ENCODE results near the gene SPSB4.

SPSB4 gene

DNA sequence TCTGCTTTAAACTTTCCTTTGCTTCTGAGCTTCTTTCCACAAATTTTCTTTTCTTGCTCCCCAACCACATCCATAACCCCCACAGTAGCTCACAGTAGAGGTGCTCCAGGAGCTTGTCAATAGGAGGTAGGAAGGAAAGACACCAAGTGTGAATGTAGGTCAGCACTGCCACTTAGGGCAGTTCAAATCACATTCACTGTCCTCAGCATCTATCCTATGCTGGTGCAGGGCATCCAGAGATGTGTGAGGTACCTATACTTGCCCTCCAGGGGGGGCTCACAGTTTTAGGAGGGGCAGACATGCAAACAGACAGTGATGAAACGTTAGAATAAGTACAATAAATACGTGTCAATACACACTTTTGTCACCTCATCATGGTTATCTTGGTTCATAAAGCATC, 1.5 kb upstream of the SPSB4 start:
- H3K79me2 ChIP-seq (ENCODE audit: control insufficient read depth, insufficient read depth, low read length): peaks cover 7% of the 10 kb centered on the region
- no peak overlapping the region for H3K4me2 ChIP-seq (ENCODE audit: low read length)
- H2BK5ac ChIP-seq (ENCODE audit: low read length): no peak overlapping the region
- no peak overlapping the region for H3K23ac ChIP-seq (ENCODE audit: low read length)
- no peak overlapping the region for H2BK15ac ChIP-seq (replicated peaks; ENCODE audit: low read depth)
- H3K27me3 ChIP-seq (ENCODE audit: insufficient read depth, low read length, poor library complexity): no peaks in the 10 kb centered on the region
- H3K4me1 ChIP-seq (ENCODE audit: control insufficient read depth, low read depth, low read length): no peaks in the 10 kb centered on the region
- no peak overlapping the region for H4K5ac ChIP-seq (ENCODE audit: low read length)
- H3K36me3 ChIP-seq (ENCODE audit: control insufficient read depth, insufficient read depth, low read length): no peaks in the 10 kb centered on the region
- H3K27ac ChIP-seq (ENCODE audit: low read depth, low read length): no peak overlapping the region
- DNase-seq: peak; percentile 69
- no peak overlapping the region for H2AK5ac ChIP-seq (ENCODE audit: low read length)
- no peak overlapping the region for H3K4ac ChIP-seq (ENCODE audit: low read depth, low read length)
- H3K79me1 ChIP-seq (ENCODE audit: low read length): peaks cover 3% of the 10 kb centered on the region
- no peak overlapping the region for H3K4me3 ChIP-seq (ENCODE audit: low read length)
- H2BK120ac ChIP-seq (ENCODE audit: low read depth, low read length): no peak overlapping the region
- no peak overlapping the region for H4K8ac ChIP-seq (ENCODE audit: low read depth, low read length)
- no peak overlapping the region for H3K56ac ChIP-seq (ENCODE audit: low read length)
- H3K18ac ChIP-seq (ENCODE audit: low read length): no peak overlapping the region
- no peak overlapping the region for H3K9ac ChIP-seq (ENCODE audit: low read length)
- no CpG with 5 or more reads among the region's 2 CpGs for WGBS (ENCODE audit: extremely low coverage, insufficient coverage, low lambda C conversion rate)

GRCh38 chr3:141051443-141052200, 475 bp downstream of the SPSB4 start:
- H3K27me3 ChIP-seq (ENCODE audit: insufficient read depth, low read length, poor library complexity): no peaks in the 10 kb centered on the region
- H3K4me1 ChIP-seq (ENCODE audit: control insufficient read depth, low read depth, low read length): no peaks in the 10 kb centered on the region
- H2AK5ac ChIP-seq (ENCODE audit: low read length): no peak overlapping the region
- peak overlapping the region; percentile 6 for H3K4ac ChIP-seq (ENCODE audit: low read depth, low read length)
- no peak overlapping the region for H4K8ac ChIP-seq (ENCODE audit: low read depth, low read length)
- no peak overlapping the region for H2BK120ac ChIP-seq (ENCODE audit: low read depth, low read length)
- peaks cover 3% of the 10 kb centered on the region for H3K79me1 ChIP-seq (ENCODE audit: low read length)
- peak overlapping the region; percentile 70 for H3K4me3 ChIP-seq (ENCODE audit: low read length)
- peaks cover 17% of the 10 kb centered on the region for H3K79me2 ChIP-seq (ENCODE audit: control insufficient read depth, insufficient read depth, low read length)
- H3K56ac ChIP-seq (ENCODE audit: low read length): peak overlapping the region; percentile 87
- peak overlapping the region; percentile 95 for H3K23ac ChIP-seq (ENCODE audit: low read length)
- no peaks in the 10 kb centered on the region for H3K36me3 ChIP-seq (ENCODE audit: control insufficient read depth, insufficient read depth, low read length)
- peak overlapping the region; percentile 76 for H3K27ac ChIP-seq (ENCODE audit: low read depth, low read length)
- peak overlapping the region; percentile 81 for H3K9ac ChIP-seq (ENCODE audit: low read length)
- H3K18ac ChIP-seq (ENCODE audit: low read length): peak overlapping the region; percentile 65
- no peak overlapping the region for H4K5ac ChIP-seq (ENCODE audit: low read length)
- no peak overlapping the region for H2BK5ac ChIP-seq (ENCODE audit: low read length)
- no peak overlapping the region for H2BK15ac ChIP-seq (replicated peaks; ENCODE audit: low read depth)
- H3K4me2 ChIP-seq (ENCODE audit: low read length): peak overlapping the region; percentile 99
- peak; percentile 81 for DNase-seq
- no CpG with 5 or more reads among the region's 77 CpGs for WGBS (ENCODE audit: extremely low coverage, insufficient coverage, low lambda C conversion rate)

GRCh38 chr3:141052201-141053069, 1.3 kb downstream of the SPSB4 start:
- Histone ChIP-seq H3K4me2 (ENCODE audit: low read length) (peak overlapping the region; percentile 99), H3K36me3 (ENCODE audit: control insufficient read depth, insufficient read depth, low read length) (no peaks in the 10 kb centered on the region), H3K79me2 (ENCODE audit: control insufficient read depth, insufficient read depth, low read length) (peaks cover 19% of the 10 kb centered on the region), H3K4ac (ENCODE audit: low read depth, low read length) (no peak overlapping the region), H3K9ac (ENCODE audit: low read length) (peak overlapping the region; percentile 81), H3K18ac (ENCODE audit: low read length) (peak overlapping the region; percentile 65), H3K56ac (ENCODE audit: low read length) (peak overlapping the region; percentile 87), H3K27me3 (ENCODE audit: insufficient read depth, low read length, poor library complexity) (no peaks in the 10 kb centered on the region), H3K4me3 (ENCODE audit: low read length) (peak overlapping the region; percentile 70), H4K8ac (ENCODE audit: low read depth, low read length) (no peak overlapping the region), H2BK5ac (ENCODE audit: low read length) (no peak overlapping the region), H3K4me1 (ENCODE audit: control insufficient read depth, low read depth, low read length) (no peaks in the 10 kb centered on the region), H4K5ac (ENCODE audit: low read length) (no peak overlapping the region), H2BK15ac (replicated peaks; ENCODE audit: low read depth) (no peak overlapping the region), H3K23ac (ENCODE audit: low read length) (peak overlapping the region; percentile 95), H3K79me1 (ENCODE audit: low read length) (peaks cover 5% of the 10 kb centered on the region), H2BK120ac (ENCODE audit: low read depth, low read length) (no peak overlapping the region), H2AK5ac (ENCODE audit: low read length) (no peak overlapping the region), H3K27ac (ENCODE audit: low read depth, low read length) (no peak overlapping the region)
- no CpG with 5 or more reads among the region's 48 CpGs for WGBS (ENCODE audit: extremely low coverage, insufficient coverage, low lambda C conversion rate)
- peak; percentile 80 for DNase-seq

DNA sequence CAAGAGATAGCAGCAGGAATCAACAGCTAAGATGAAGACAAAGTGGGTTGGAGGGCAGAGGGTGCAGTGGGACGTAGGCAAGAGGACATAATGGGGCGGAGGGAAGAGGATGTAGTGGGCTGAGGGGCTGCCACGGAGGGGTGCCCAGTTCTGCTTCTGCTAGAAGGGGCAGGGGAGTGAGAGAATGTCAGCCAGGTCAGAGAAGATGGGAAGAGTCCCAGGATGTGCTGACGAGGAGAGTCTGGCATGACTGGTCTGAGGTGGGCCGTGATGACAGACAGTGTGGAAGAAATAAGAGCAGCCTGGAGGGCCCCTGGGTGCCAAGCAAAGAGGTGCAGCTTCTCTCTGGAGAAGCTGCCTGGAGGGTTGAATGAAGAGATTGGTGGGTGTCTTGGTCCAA, 4.0 kb downstream of the SPSB4 start:
- Histone ChIP-seq H3K4me3 (ENCODE audit: low read length) (no peak overlapping the region), H3K23ac (ENCODE audit: low read length) (no peak overlapping the region), H3K9ac (ENCODE audit: low read length) (no peak overlapping the region), H3K18ac (ENCODE audit: low read length) (no peak overlapping the region), H2BK15ac (replicated peaks; ENCODE audit: low read depth) (no peak overlapping the region), H3K36me3 (ENCODE audit: control insufficient read depth, insufficient read depth, low read length) (no peaks in the 10 kb centered on the region), H3K4me2 (ENCODE audit: low read length) (no peak overlapping the region), H3K27me3 (ENCODE audit: insufficient read depth, low read length, poor library complexity) (no peaks in the 10 kb centered on the region), H3K79me2 (ENCODE audit: control insufficient read depth, insufficient read depth, low read length) (peaks cover 22% of the 10 kb centered on the region), H4K8ac (ENCODE audit: low read depth, low read length) (no peak overlapping the region), H3K4ac (ENCODE audit: low read depth, low read length) (no peak overlapping the region), H3K27ac (ENCODE audit: low read depth, low read length) (no peak overlapping the region), H3K79me1 (ENCODE audit: low read length) (peaks cover 12% of the 10 kb centered on the region), H2BK5ac (ENCODE audit: low read length) (no peak overlapping the region), H3K56ac (ENCODE audit: low read length) (no peak overlapping the region), H4K5ac (ENCODE audit: low read length) (no peak overlapping the region), H2BK120ac (ENCODE audit: low read depth, low read length) (no peak overlapping the region), H3K4me1 (ENCODE audit: control insufficient read depth, low read depth, low read length) (no peaks in the 10 kb centered on the region), H2AK5ac (ENCODE audit: low read length) (no peak overlapping the region)
- DNase-seq: no peak
- no CpG with 5 or more reads among the region's 5 CpGs for WGBS (ENCODE audit: extremely low coverage, insufficient coverage, low lambda C conversion rate)

DNA sequence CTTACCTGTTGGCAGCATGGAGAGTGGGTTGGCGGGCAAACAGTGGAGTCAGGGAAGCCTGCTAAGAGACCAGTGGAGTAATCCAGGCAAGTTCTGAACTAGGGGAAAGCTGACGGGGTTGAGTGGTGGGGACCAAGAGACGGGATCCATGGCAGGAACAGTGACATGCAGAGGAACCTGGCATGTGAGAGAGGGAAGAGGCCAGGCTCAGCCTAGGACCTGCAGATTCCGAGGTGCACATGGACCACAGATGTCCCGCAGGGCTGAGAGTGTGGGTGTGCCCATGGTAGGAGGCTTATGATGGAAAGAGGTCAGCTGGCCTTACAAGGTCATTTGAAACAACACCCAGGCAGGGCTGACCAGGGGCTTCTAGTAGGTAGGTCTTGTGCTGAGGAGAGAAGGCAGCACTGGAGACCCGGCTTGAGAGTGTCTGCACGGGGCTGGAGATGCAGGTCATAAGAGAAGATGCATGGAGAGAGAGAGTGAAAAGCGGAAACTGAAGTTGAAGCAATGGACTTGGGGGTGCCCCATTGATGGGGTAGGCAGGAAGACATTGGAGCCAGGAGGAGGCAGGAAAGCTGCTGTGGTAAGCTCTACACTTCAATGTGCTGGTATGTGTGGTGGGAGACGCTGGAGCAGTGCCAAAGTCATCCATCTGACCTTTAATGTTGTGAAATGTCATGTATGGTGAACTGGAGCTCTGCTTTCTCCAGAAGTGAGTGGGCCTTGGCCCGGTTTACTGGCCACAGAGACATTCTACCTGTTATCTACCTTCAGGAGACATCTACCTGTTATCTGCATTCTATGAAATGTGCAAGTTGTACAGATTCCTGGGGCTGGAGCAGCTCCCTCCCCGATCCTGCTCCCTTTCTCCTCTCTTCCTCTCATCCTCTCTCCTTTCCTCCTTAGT, 4.6 kb downstream of the SPSB4 start:
- Histone ChIP-seq H3K79me2 (ENCODE audit: control insufficient read depth, insufficient read depth, low read length) (peaks cover 22% of the 10 kb centered on the region), H4K5ac (ENCODE audit: low read length) (no peak overlapping the region), H2BK5ac (ENCODE audit: low read length) (no peak overlapping the region), H3K27ac (ENCODE audit: low read depth, low read length) (no peak overlapping the region), H3K4ac (ENCODE audit: low read depth, low read length) (no peak overlapping the region), H3K36me3 (ENCODE audit: control insufficient read depth, insufficient read depth, low read length) (no peaks in the 10 kb centered on the region), H3K27me3 (ENCODE audit: insufficient read depth, low read length, poor library complexity) (no peaks in the 10 kb centered on the region), H3K79me1 (ENCODE audit: low read length) (peaks cover 12% of the 10 kb centered on the region), H3K18ac (ENCODE audit: low read length) (no peak overlapping the region), H3K4me1 (ENCODE audit: control insufficient read depth, low read depth, low read length) (no peaks in the 10 kb centered on the region), H3K4me3 (ENCODE audit: low read length) (no peak overlapping the region), H3K23ac (ENCODE audit: low read length) (no peak overlapping the region), H2AK5ac (ENCODE audit: low read length) (no peak overlapping the region), H3K9ac (ENCODE audit: low read length) (no peak overlapping the region), H2BK120ac (ENCODE audit: low read depth, low read length) (no peak overlapping the region), H3K56ac (ENCODE audit: low read length) (no peak overlapping the region), H3K4me2 (ENCODE audit: low read length) (no peak overlapping the region), H4K8ac (ENCODE audit: low read depth, low read length) (no peak overlapping the region), H2BK15ac (replicated peaks; ENCODE audit: low read depth) (no peak overlapping the region)
- no CpG with 5 or more reads among the region's 11 CpGs for WGBS (ENCODE audit: extremely low coverage, insufficient coverage, low lambda C conversion rate)
- no peak for DNase-seq
